HL-60 (cell line): ENCODE data around the gene RBMX.
A peak's percentile ranks its signal among the peaks of the same experiment; 100 is the strongest.
"Not testable (repeated sequence)": the region's sequence is repeated elsewhere in the genome, so short reads cannot be mapped to it uniquely, and the experiment has no call there.

Source experiments
- DNase-seq, 2 experiments: peaks; one replicate each; pipeline ENCODE4 v3.0.0-alpha.2; 2010 to 2020; ENCODE audit warnings: low read depth in 1 of 2, low spot score in 1 of 2
- H3K27ac ChIP-seq: fragments of 250-450 bp; sonication (Bioruptor Pico); replicated peaks from 2 replicates; pipeline ENCODE4 v1.5.1; 2020; ENCODE audit warnings: mild to moderate bottlenecking, moderate library complexity
- H3K27me3 ChIP-seq: fragments of 250-450 bp; sonication (Bioruptor Pico); 2 replicates; pipeline ENCODE4 v1.5.1; 2021; ENCODE audit warnings: mild to moderate bottlenecking, moderate library complexity; ENCODE audit not compliant: insufficient read depth, poor library complexity, severe bottlenecking
- H3K4me3 ChIP-seq: replicated peaks from 2 replicates; pipeline ENCODE4 v1.5.1; 2011; ENCODE audit warnings: mild to moderate bottlenecking, control low read depth, low read length; ENCODE audit not compliant: insufficient read depth
- GABPA ChIP-seq: IDR thresholded peaks from 2 replicates; pipeline ENCODE4 v1.6.1; 2012; ENCODE audit warnings: low read depth
- POLR2AphosphoS5 ChIP-seq: IDR thresholded peaks from 2 replicates; pipeline ENCODE4 v1.6.1; 2012; ENCODE audit warnings: low read depth
- SPI1 ChIP-seq: IDR thresholded peaks from 2 replicates; pipeline ENCODE4 v1.6.1; 2012; ENCODE audit warnings: low read depth, mild to moderate bottlenecking, borderline replicate concordance
- TF ChIP-seq, protein P1 (sequence below): IDR thresholded peaks from 2 replicates; pipeline ENCODE4 v1.6.1; 2012; ENCODE audit warnings: low read depth; ENCODE audit not compliant: insufficient replicate concordance
- TF ChIP-seq, protein P2 (sequence below): IDR thresholded peaks from one replicate; pipeline ENCODE4 v1.5.1; 2011; ENCODE audit warnings: low read length, control low read depth, inconsistent platforms; ENCODE audit not compliant: insufficient read depth

Gene RBMX

DNA sequence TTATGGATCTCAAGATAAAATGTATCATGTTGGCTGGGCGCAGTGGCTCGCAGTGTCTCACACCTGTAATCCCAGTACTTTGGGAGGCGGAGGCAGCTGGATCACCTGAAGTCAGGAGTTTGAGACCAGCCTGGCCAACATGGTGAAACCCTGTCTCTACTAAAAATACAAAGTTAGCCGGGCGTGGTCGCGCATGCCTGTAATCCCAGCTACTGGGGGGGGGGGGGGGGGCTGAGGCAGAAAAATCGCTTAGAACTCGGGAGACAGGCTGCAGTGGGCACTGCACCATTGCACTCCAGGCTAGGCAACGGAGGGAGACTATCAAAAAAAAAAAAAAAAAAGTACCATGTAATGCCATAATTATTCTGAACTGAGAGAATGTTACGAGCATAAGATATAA, 2.1 kb downstream of the RBMX start:
- no peak for TF ChIP-seq GABPA
- TF ChIP-seq, protein P1, sequence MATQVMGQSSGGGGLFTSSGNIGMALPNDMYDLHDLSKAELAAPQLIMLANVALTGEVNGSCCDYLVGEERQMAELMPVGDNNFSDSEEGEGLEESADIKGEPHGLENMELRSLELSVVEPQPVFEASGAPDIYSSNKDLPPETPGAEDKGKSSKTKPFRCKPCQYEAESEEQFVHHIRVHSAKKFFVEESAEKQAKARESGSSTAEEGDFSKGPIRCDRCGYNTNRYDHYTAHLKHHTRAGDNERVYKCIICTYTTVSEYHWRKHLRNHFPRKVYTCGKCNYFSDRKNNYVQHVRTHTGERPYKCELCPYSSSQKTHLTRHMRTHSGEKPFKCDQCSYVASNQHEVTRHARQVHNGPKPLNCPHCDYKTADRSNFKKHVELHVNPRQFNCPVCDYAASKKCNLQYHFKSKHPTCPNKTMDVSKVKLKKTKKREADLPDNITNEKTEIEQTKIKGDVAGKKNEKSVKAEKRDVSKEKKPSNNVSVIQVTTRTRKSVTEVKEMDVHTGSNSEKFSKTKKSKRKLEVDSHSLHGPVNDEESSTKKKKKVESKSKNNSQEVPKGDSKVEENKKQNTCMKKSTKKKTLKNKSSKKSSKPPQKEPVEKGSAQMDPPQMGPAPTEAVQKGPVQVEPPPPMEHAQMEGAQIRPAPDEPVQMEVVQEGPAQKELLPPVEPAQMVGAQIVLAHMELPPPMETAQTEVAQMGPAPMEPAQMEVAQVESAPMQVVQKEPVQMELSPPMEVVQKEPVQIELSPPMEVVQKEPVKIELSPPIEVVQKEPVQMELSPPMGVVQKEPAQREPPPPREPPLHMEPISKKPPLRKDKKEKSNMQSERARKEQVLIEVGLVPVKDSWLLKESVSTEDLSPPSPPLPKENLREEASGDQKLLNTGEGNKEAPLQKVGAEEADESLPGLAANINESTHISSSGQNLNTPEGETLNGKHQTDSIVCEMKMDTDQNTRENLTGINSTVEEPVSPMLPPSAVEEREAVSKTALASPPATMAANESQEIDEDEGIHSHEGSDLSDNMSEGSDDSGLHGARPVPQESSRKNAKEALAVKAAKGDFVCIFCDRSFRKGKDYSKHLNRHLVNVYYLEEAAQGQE = no peak
- TF ChIP-seq, protein P2, sequence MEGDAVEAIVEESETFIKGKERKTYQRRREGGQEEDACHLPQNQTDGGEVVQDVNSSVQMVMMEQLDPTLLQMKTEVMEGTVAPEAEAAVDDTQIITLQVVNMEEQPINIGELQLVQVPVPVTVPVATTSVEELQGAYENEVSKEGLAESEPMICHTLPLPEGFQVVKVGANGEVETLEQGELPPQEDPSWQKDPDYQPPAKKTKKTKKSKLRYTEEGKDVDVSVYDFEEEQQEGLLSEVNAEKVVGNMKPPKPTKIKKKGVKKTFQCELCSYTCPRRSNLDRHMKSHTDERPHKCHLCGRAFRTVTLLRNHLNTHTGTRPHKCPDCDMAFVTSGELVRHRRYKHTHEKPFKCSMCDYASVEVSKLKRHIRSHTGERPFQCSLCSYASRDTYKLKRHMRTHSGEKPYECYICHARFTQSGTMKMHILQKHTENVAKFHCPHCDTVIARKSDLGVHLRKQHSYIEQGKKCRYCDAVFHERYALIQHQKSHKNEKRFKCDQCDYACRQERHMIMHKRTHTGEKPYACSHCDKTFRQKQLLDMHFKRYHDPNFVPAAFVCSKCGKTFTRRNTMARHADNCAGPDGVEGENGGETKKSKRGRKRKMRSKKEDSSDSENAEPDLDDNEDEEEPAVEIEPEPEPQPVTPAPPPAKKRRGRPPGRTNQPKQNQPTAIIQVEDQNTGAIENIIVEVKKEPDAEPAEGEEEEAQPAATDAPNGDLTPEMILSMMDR = no peak
- no peak for TF ChIP-seq POLR2AphosphoS5
- no peak for TF ChIP-seq SPI1
- H3K27me3 ChIP-seq = no peaks in the 10 kb centered on the region
- no peak overlapping the region for H3K27ac ChIP-seq
- no peak for DNase-seq
- H3K4me3 ChIP-seq = peak overlapping the region; percentile 61

DNA sequence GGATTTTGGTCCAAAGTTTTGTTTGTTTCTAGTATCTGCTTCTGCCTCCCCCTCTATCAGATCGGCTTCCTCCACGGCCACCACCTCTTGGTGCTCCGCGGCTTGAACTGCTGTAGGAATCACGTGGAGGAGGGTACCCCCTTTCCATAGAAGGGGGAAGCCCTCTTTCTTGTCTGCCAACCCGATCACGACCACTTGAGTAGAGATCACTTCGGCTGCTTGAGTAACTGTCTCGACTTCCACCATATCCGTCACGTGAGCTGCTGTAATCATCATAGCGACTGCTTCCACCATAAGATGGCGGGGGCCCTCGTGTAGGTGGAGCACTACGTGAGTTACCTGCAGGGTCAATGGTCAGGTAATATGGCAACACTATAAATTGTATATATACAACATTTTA, 6.4 kb downstream of the RBMX start:
- not testable (repeated sequence) for H3K27me3 ChIP-seq, H3K4me3 ChIP-seq, H3K27ac ChIP-seq, DNase-seq

- H3K27ac ChIP-seq, H3K4me3 ChIP-seq, DNase-seq, H3K27me3 ChIP-seq: not testable (repeated sequence)
Observed at GRCh38 chrX:136873210-136873609, 7.3 kb downstream of the RBMX start.

- Histone ChIP-seq H3K27me3 (no peaks in the 10 kb centered on the region), H3K27ac (no peak overlapping the region), H3K4me3 (no peak overlapping the region)
- DNase-seq = no peak
- TF ChIP-seq POLR2AphosphoS5 (no peak), SPI1 (no peak), GABPA (no peak)
- TF ChIP-seq, protein P1 = no peak
- TF ChIP-seq, protein P2 = no peak
Observed at GRCh38 chrX:136872091-136872700, 8.3 kb downstream of the RBMX start.

GRCh38 chrX:136870064-136870463, 10.5 kb downstream of the RBMX start:
- Histone ChIP-seq H3K27ac (0 out of 2 replicates have a peak overlapping the region, but pooled peaks have one; percentile 11), H3K4me3 (no peak overlapping the region), H3K27me3 (no peaks in the 10 kb centered on the region)
- DNase-seq = no peak
- TF ChIP-seq POLR2AphosphoS5 (no peak), GABPA (no peak), SPI1 (no peak)
- TF ChIP-seq, protein P1 = no peak
- TF ChIP-seq, protein P2 = no peak
